Upper lobe of right lung (tissue), 1 donor: ENCODE results near the gene CXXC5. TPM values are rescaled to one million over a fixed set of nuclear protein-coding genes. Genes with fewer than 3 reads are reported as not detected.
"Not testable (repeated sequence)": the region's sequence is repeated elsewhere in the genome, so short reads cannot be mapped to it uniquely, and the experiment has no call there.

Source experiments
- ATAC-seq: fragments of 200-7000 bp; cut with Tn5 transposase; one replicate; pipeline ENCODE4 v1.9.1; 2020; ENCODE audit warnings: mild to moderate bottlenecking, moderate library complexity
- DNase-seq: peaks from one replicate; pipeline ENCODE4 v3.0.0-alpha.2; 2020
- H3K27ac ChIP-seq: fragments of 200-600 bp; one replicate; pipeline ENCODE4 v1.8.0; 2022
- H3K27me3 ChIP-seq: fragments of 200-600 bp; one replicate; pipeline ENCODE4 v1.8.0; 2022; ENCODE audit warnings: mild to moderate bottlenecking
- H3K36me3 ChIP-seq: fragments of 200-600 bp; one replicate; pipeline ENCODE4 v1.8.0; 2022
- H3K4me1 ChIP-seq: fragments of 200-600 bp; one replicate; pipeline ENCODE4 v1.8.0; 2022
- H3K4me3 ChIP-seq: fragments of 200-600 bp; one replicate; pipeline ENCODE4 v1.8.0; 2022; ENCODE audit warnings: mild to moderate bottlenecking
- H3K9me3 ChIP-seq: fragments of 200-600 bp; one replicate; pipeline ENCODE4 v1.8.0; 2022
- CTCF ChIP-seq: fragments of 200-600 bp; IDR thresholded peaks from one replicate; pipeline ENCODE4 v1.8.0; 2022; ENCODE audit warnings: antibody characterized with exemption
- intact Hi-C: fragments of 100-400 bp; cut with DNase I; formaldehyde crosslinking; loops from one replicate; pipeline ENCODE4 v1.11.0; 2022
- total RNA-seq: library from RNA; stranded (reverse); fragmentation: NEBNext Ultra II Directional; extraction: Animal tissue kit (Norgen Biotek cat#: 25700); gene quantifications from one replicate; pipeline ENCODE4 v1.2.1, GENCODE V29; 2021
- donor health status: DM: no; HTN: yes; CAD: no; lungs with severe emphysema.

The CXXC5 gene
- total RNA-seq, 1 donor from 2014 or later: 30.6 TPM

GRCh38 chr5:139726248-139726647, 78.1 kb downstream of the CXXC5 start:
- no peak for TF ChIP-seq CTCF
- Histone ChIP-seq H3K4me3 (no peak overlapping the region), H3K27me3 (no peaks in the 10 kb centered on the region), H3K4me1 (no peaks in the 10 kb centered on the region), H3K36me3 (no peaks in the 10 kb centered on the region), H3K27ac (no peak overlapping the region), H3K9me3 (no peaks in the 10 kb centered on the region)
- DNase-seq (no peak), ATAC-seq (no peak)
- intact Hi-C loops: no loop called here

DNA sequence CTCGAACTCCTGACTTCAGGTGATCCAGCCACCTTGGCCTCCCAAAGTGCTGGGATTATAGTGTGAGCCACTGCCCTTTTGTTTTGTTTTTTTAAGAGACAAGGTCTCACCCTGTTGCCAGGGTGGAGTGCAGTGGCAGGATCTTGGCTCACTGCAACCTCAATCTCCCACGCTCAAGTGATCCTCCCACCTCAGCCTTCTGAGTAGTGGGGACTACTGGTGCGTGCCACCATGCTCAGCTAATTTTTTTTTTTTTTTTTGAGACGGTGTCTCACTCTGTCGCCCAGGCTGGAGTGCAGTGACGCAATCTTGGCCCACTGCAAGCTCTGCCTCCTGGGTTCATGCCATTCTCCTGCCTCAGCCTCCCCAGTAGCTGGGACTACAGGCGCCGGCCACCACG, 79.5 kb downstream of the CXXC5 start:
- H3K27ac ChIP-seq, DNase-seq, H3K27me3 ChIP-seq, ATAC-seq, H3K4me3 ChIP-seq, H3K36me3 ChIP-seq, intact Hi-C loops, H3K4me1 ChIP-seq, H3K9me3 ChIP-seq: not testable (repeated sequence)

GRCh38 chr5:139731281-139731680, 83.1 kb downstream of the CXXC5 start:
- Histone ChIP-seq H3K9me3 (no peaks in the 10 kb centered on the region), H3K4me3 (no peak overlapping the region), H3K4me1 (no peaks in the 10 kb centered on the region), H3K27me3 (no peaks in the 10 kb centered on the region), H3K27ac (no peak overlapping the region), H3K36me3 (no peaks in the 10 kb centered on the region)
- no peak for TF ChIP-seq CTCF
- intact Hi-C loops: no loop called here
- DNase-seq (no peak), ATAC-seq (no peak)

DNA sequence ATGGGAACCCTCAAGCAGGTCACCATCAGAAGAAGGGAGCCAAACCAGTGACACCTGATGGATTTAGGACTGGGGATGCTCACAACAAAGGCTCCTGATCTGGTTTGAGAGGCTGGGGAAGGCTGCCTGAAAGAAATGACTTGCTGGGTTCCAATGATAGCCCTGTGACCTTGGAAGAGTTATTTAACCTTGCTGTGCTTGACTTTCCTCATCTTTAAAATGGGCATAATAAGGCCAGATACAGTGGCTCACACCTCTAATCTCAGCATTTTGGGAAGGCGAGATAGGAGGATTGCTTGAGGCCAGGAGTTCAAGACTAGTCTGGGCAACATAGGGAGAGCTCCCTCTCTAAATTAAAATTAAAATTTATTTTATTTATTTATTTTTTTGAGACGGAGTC, 83.9 kb downstream of the CXXC5 start:
- Histone ChIP-seq H3K4me3 (no peak overlapping the region), H3K9me3 (no peaks in the 10 kb centered on the region), H3K4me1 (no peaks in the 10 kb centered on the region), H3K36me3 (no peaks in the 10 kb centered on the region), H3K27me3 (no peaks in the 10 kb centered on the region), H3K27ac (no peak overlapping the region)
- DNase-seq: no peak
- intact Hi-C loops: no loop called here
- TF ChIP-seq CTCF: no peak
- no peak for ATAC-seq

GRCh38 chr5:139733010-139733688, 85.0 kb downstream of the CXXC5 start:
- Histone ChIP-seq H3K4me3 (no peak overlapping the region), H3K4me1 (no peaks in the 10 kb centered on the region), H3K9me3 (no peaks in the 10 kb centered on the region), H3K27ac (no peak overlapping the region), H3K36me3 (no peaks in the 10 kb centered on the region), H3K27me3 (no peaks in the 10 kb centered on the region)
- DNase-seq: no peak
- no peak for TF ChIP-seq CTCF
- intact Hi-C loops: no loop called here
- no peak for ATAC-seq

Other genes with a start within 250 kb of the CXXC5 start
- 4.5 TPM for gene SPATA24, start 244.3 kb upstream of the CXXC5 start, total RNA-seq
- gene DNAJC18, start 208.8 kb upstream of the CXXC5 start, total RNA-seq: 11.9 TPM
- 47.2 TPM for gene ECSCR, start 185.6 kb upstream of the CXXC5 start, total RNA-seq
- not detected for gene SMIM33, start 177.3 kb upstream of the CXXC5 start, total RNA-seq
- 102 TPM for gene STING1, start 165.6 kb upstream of the CXXC5 start, total RNA-seq
- gene UBE2D2, start 87.0 kb upstream of the CXXC5 start, total RNA-seq: 95.9 TPM
- not detected for gene PSD2, start 147.5 kb downstream of the CXXC5 start, total RNA-seq